Testis (tissue), 2 donors: ENCODE measurements around the gene L1CAM.

Experiments
- CTCF ChIP-seq, 3 experiments: fragments of 450-650 bp in 2 of 3; fragments of 200-600 bp in 1 of 3; sonication (generic) in 1 of 3; IDR thresholded peaks; one replicate each; pipeline ENCODE4 v1.5.1; 2016 to 2019; ENCODE audit warnings: antibody characterized with exemption in 3 of 3, mild to moderate bottlenecking in 2 of 3, moderate library complexity in 1 of 3
- POLR2A ChIP-seq: fragments of 450-650 bp; IDR thresholded peaks from one replicate; pipeline ENCODE4 v1.6.1; 2017; ENCODE audit warnings: antibody characterized with exemption, mild to moderate bottlenecking, moderate library complexity

- TF ChIP-seq CTCF (IDR thresholded peaks at IDR 0.05) (no peak), POLR2A (no peak)
These were observed 2.7 kb downstream of the L1CAM start for GRCh38 chrX:153883163-153883843.
